Psoas muscle (tissue), 8 donors: ENCODE data around the gene PLS1. TPM values are rescaled to one million over a fixed set of nuclear protein-coding genes. Genes with fewer than 3 reads are reported as not detected.

Experiments
- ATAC-seq, 4 donors: fragments of 200-7000 bp; cut with Tn5 transposase; one replicate each; pipeline ENCODE4 v1.9.1; 2020; ENCODE audit warnings: moderate library complexity in 3 of 4, mild to moderate bottlenecking in 2 of 4
- DNase-seq, 2 donors: peaks; one replicate each; pipeline ENCODE4 v3.0.0-alpha.2; 2020
- H3K27ac ChIP-seq: fragments of 200-600 bp; one replicate; pipeline ENCODE4 v1.8.0; 2022
- H3K27me3 ChIP-seq, 3 donors: fragments of 200-600 bp in 1 of 3; one replicate each; pipeline versions ENCODE4 v1.6.1 to v1.8.0; 2013 to 2022; ENCODE audit warnings: low read length in 2 of 3, mild to moderate bottlenecking in 2 of 3, moderate library complexity in 1 of 3; ENCODE audit not compliant: insufficient read depth in 3 of 3
- H3K36me3 ChIP-seq, 2 donors: fragments of 200-600 bp in 1 of 2; one replicate each; pipeline versions ENCODE4 v1.6.1 to v1.8.0; 2013 to 2022; ENCODE audit warnings: low read depth in 1 of 2, mild to moderate bottlenecking in 1 of 2, moderate library complexity in 1 of 2; ENCODE audit not compliant: insufficient read depth in 1 of 2
- H3K4me1 ChIP-seq: fragments of 200-600 bp; one replicate; pipeline ENCODE4 v1.8.0; 2022
- H3K4me3 ChIP-seq: fragments of 200-600 bp; one replicate; pipeline ENCODE4 v1.8.0; 2022; ENCODE audit warnings: mild to moderate bottlenecking
- H3K9me3 ChIP-seq: fragments of 200-600 bp; one replicate; pipeline ENCODE4 v1.8.0; 2022
- WGBS, 3 donors: extraction: QIAGEN DNeasy Blood & Tissue Kit; methylation state at CpG; one replicate each; pipeline versions ENCODE4 v1.1.6 to v1.1.7; 2013; 5-methylcytosine and 5-hydroxymethylcytosine counted together
- intact Hi-C, 2 donors: fragments of 100-400 bp; cut with DNase I; formaldehyde crosslinking; loops; one replicate each; pipeline versions ENCODE4 v1.11.0 to v1.14.2; 2022
- polyA plus RNA-seq, 3 donors: library from polyadenylated mRNA; stranded (reverse); fragments of 200-250 nt; gene quantifications; one replicate each; pipeline ENCODE4 v1.2.3, GENCODE V29; 2013
- total RNA-seq, 4 donors: library from RNA; stranded (reverse); fragmentation: NEBNext Ultra II Directional in 2 of 4; extraction: Animal tissue kit (Norgen Biotek cat#: 25700) in 2 of 4; gene quantifications; one replicate each; pipeline versions ENCODE4 v1.2.1 to v1.2.4, GENCODE V29; 2021 to 2023
- TF ChIP-seq, protein P1 (sequence below): fragments of 200-600 bp; IDR thresholded peaks from one replicate; pipeline ENCODE4 v1.8.0; 2022; ENCODE audit warnings: antibody characterized with exemption
- donor health status: healthy with polysubstance abuse.
- donor health status: DM: no; HTN: no; CAD: no; lungs with moderate emphysema.
- donor health status: Bipolar disorder and iron deficiency.
- donor health status: healthy.
- donor health status: DM: yes; HTN: yes; CAD: no.
- donor health status: DM: no; HTN: no; CAD: no.
- donor health status: DM: no; HTN: no; CAD: no.
- donor health status: DM: yes; HTN: yes; CAD: no.

The PLS1 gene
- total and polyA plus RNA-seq, 7 donors: 0.24 to 2.2 (median 0.58) TPM

DNA sequence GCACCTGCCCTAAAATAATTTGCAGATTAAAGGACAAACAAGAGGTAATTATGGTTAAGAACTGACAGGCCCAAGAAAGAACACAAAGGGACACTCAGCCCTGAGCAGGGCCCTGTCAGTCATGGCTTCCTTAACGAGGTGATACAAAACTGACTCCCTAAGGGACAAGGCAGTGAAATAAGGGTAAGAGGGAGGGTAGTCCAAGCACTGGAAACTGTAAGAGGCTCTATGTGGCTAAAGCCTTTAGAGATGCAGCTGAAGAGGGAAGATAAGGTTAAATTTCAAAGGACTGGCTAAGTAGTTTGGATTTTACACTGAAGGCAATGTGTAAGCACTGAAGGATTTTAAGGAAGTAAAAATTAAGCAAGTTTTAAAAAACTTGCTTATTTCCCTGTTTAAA lies 21.5 kb upstream of the PLS1 start:
- ATAC-seq (no peak), DNase-seq (no peak)
- no peak overlapping the region for H3K4me3 ChIP-seq
- H3K27ac ChIP-seq: no peak overlapping the region
- H3K4me1 ChIP-seq: peaks cover 23% of the 10 kb centered on the region
- H3K36me3 ChIP-seq: peaks cover 0 to 13% of the 10 kb centered on the region in 2 donors
- intact Hi-C loops: loop anchor here (5.0 kb wide), 1 partner anchor 428 kb away; the partner anchor contains the start of gene U2SURP (in 2 of the 2)
- H3K9me3 ChIP-seq: no peaks in the 10 kb centered on the region
- H3K27me3 ChIP-seq: no peaks in the 10 kb centered on the region
- TF ChIP-seq, protein P1, sequence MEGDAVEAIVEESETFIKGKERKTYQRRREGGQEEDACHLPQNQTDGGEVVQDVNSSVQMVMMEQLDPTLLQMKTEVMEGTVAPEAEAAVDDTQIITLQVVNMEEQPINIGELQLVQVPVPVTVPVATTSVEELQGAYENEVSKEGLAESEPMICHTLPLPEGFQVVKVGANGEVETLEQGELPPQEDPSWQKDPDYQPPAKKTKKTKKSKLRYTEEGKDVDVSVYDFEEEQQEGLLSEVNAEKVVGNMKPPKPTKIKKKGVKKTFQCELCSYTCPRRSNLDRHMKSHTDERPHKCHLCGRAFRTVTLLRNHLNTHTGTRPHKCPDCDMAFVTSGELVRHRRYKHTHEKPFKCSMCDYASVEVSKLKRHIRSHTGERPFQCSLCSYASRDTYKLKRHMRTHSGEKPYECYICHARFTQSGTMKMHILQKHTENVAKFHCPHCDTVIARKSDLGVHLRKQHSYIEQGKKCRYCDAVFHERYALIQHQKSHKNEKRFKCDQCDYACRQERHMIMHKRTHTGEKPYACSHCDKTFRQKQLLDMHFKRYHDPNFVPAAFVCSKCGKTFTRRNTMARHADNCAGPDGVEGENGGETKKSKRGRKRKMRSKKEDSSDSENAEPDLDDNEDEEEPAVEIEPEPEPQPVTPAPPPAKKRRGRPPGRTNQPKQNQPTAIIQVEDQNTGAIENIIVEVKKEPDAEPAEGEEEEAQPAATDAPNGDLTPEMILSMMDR: no peak
- 44 to 73% (median 47%) methylated on average over 1 of the region's 1 CpG for WGBS, 3 donors

DNA sequence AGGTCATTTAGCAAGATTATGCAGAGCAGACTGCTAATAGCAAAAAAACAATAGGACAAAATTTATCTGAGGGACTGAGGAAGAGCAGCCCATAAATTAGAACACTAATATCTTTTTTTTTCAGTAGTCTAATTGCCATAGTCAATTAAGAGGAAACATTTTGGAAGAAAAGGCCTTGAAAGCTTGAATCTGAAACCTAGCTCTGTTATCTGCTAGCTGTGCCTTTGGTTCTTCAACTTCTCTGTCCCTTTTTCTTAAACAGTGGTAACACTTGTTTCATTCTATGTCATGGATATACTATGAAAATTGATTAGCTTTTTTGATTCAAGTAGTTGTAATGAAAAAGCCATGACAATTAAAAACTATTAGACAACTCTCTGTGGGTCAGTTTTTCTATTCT lies 19.4 kb upstream of the PLS1 start:
- DNase-seq (no peak), ATAC-seq (no peak)
- Histone ChIP-seq H3K36me3 (peaks cover 0 to 4% of the 10 kb centered on the region in 2 donors), H3K27me3 (no peaks in the 10 kb centered on the region), H3K27ac (no peak overlapping the region), H3K4me1 (peaks cover 23% of the 10 kb centered on the region), H3K4me3 (no peak overlapping the region), H3K9me3 (no peaks in the 10 kb centered on the region)
- intact Hi-C loops: loop anchor here (5.0 kb wide), 1 partner anchor 426 kb away; the partner anchor contains the start of gene U2SURP (in 2 of the 2)
- TF ChIP-seq, protein P1: no peak

DNA sequence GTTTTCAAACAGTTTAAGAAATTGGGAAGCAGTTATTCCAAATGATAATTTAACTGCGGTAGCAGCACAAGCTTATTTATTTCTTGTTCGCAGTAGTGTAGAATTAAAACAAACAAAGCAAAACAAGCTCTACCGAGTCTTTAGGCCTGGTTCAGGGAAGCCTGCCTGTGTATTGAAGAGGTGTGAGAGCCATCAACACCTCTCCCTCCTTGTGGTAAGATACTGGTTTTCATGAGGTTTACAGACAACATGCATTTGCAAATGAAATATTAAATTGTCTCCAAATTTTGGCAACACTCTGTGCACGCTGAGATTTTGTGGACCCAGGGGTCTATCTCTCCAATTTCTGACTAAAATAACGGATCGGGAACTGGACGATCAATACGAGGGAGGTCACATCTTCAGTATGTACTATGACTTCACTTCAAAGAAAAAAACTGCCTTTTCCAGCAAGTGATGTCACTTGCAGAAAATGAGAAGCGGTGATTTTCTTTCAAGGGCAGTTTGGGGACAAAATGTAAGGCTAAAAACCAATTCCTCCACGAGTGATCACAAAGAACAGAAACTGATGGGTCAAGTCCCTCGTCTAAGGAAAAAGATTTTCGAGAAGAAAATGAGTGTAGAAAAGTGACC lies 18.4 kb upstream of the PLS1 start:
- Histone ChIP-seq H3K27me3 (no peaks in the 10 kb centered on the region), H3K4me1 (peaks cover 23% of the 10 kb centered on the region), H3K9me3 (no peaks in the 10 kb centered on the region), H3K36me3 (peaks cover 0 to 4% of the 10 kb centered on the region in 2 donors), H3K27ac (peak overlapping the region; percentile 83), H3K4me3 (peak overlapping the region; percentile 79)
- intact Hi-C loops: loop anchor here (5.0 kb wide), 1 partner anchor 424 kb away; the partner anchor contains the start of gene U2SURP (in 2 of the 2)
- DNase-seq (no peak), ATAC-seq (no peak)
- WGBS, 3 donors: 6 to 8% (median 7%) methylated on average over 12 of the region's 12 CpGs
- TF ChIP-seq, protein P1: no peak

- TF ChIP-seq, protein P1: no peak
- Histone ChIP-seq H3K4me3 (peak within 1 kb of the TSS; percentile 79), H3K27me3 (no peaks in the 10 kb centered on the region), H3K36me3 (peaks cover 0 to 4% of the 10 kb centered on the region in 2 donors), H3K9me3 (no peaks in the 10 kb centered on the region), H3K4me1 (peaks cover 23% of the 10 kb centered on the region), H3K27ac (peak within 1 kb of the TSS; percentile 83)
- intact Hi-C loops: loop anchor here (5.0 kb wide), 1 partner anchor 424 kb away; the partner anchor contains the start of gene U2SURP (in 2 of the 2)
- DNase-seq (peak; percentile 98 to 99), ATAC-seq (peak; percentile 99 to 100 (median 100))
- 0 to 1% (median 1%) methylated on average over 61 to 65 of the region's 65 CpGs for WGBS, 3 donors
Observed at GRCh38 chr3:142578329-142579223, 17.6 kb upstream of the PLS1 start, which contains the start of gene ATR. Gene ATR (minus strand): TSS chr3:142578733. CDS start chr3:142578704, 29 bp downstream.
